IMR-90 (cell line): ENCODE data around the gene ZRANB3. TPM values are rescaled to one million over a fixed set of nuclear protein-coding genes. Genes with fewer than 3 reads are reported as not detected.

Experiments
- ATAC-seq: fragments of 200-7000 bp; cut with Tn5 transposase; 2 replicates; pipeline ENCODE4 v1.9.1; 2020; ENCODE audit warnings: low read depth, mild to moderate bottlenecking, moderate library complexity
- BruUV-seq: library from RNA; stranded (reverse); fragments of 400-500 nt; replicated peaks from 2 replicates; lab custom pipeline; 2021; lab: Mats Ljungman, UMichigan
- CTCF ChIA-PET: fragments of 300-600 bp; formaldehyde crosslinking; extraction: SDS; loops from one replicate; lab custom pipeline; 2021; ENCODE audit warnings: antibody characterized with exemption; lab: Yijun Ruan, JAX
- POLR2A ChIA-PET: fragments of 300-600 bp; sonication (Branson Sonifier 250); formaldehyde crosslinking; loops from one replicate; lab custom pipeline; 2022; ENCODE audit warnings: antibody characterized with exemption; ENCODE audit not compliant: unreplicated experiment; lab: Charles Lee
- DNase-seq: peaks from one replicate; pipeline ENCODE4 v3.0.0; 2013
- H2AFZ ChIP-seq: replicated peaks from 2 replicates; pipeline ENCODE3; 2013; ENCODE audit warnings: low read length, mild to moderate bottlenecking; ENCODE audit not compliant: poor library complexity
- H2AK5ac ChIP-seq: 2 replicates; pipeline ENCODE4 v1.6.1; 2013; ENCODE audit warnings: low read depth, low read length, inconsistent platforms
- H2AK9ac ChIP-seq: replicated peaks from 2 replicates; pipeline ENCODE3; 2013; ENCODE audit warnings: mild to moderate bottlenecking, low read depth, low read length, moderate library complexity; ENCODE audit not compliant: poor library complexity
- H2BK120ac ChIP-seq: 2 replicates; pipeline ENCODE4 v1.6.1; 2013; ENCODE audit warnings: low read depth, low read length, inconsistent platforms
- H2BK15ac ChIP-seq: 3 replicates; pipeline ENCODE4 v1.6.1; 2013; ENCODE audit warnings: low read depth, low read length, inconsistent platforms
- H2BK20ac ChIP-seq: 2 replicates; pipeline ENCODE4 v1.6.1; 2013; ENCODE audit warnings: low read depth, mild to moderate bottlenecking, inconsistent platforms, low read length, moderate library complexity
- H2BK5ac ChIP-seq: 2 replicates; pipeline ENCODE4 v1.6.1; 2013; ENCODE audit warnings: mild to moderate bottlenecking, low read depth, low read length, inconsistent platforms; ENCODE audit not compliant: poor library complexity, severe bottlenecking
- H3K14ac ChIP-seq: replicated peaks from 2 replicates; pipeline ENCODE4 v1.6.1; 2013; ENCODE audit warnings: low read depth, low read length, inconsistent platforms
- H3K18ac ChIP-seq: 2 replicates; pipeline ENCODE4 v1.6.1; 2013; ENCODE audit warnings: low read depth, low read length, control low read depth
- H3K23ac ChIP-seq: 2 replicates; pipeline ENCODE4 v1.6.1; 2013; ENCODE audit warnings: low read depth, low read length, inconsistent platforms
- H3K27ac ChIP-seq: 2 replicates; pipeline ENCODE4 v1.5.1; 2013; ENCODE audit warnings: mild to moderate bottlenecking, control low read depth, low read length; ENCODE audit not compliant: insufficient read depth
- H3K27me3 ChIP-seq: 2 replicates; pipeline ENCODE4 v1.6.1; 2013; ENCODE audit warnings: low read length; ENCODE audit not compliant: control insufficient read depth, insufficient read depth
- H3K36me3 ChIP-seq: 2 replicates; pipeline ENCODE4 v1.6.1; 2013; ENCODE audit warnings: low read length, mixed read lengths; ENCODE audit not compliant: control insufficient read depth, insufficient read depth
- H3K4ac ChIP-seq: 2 replicates; pipeline ENCODE4 v1.6.1; 2013; ENCODE audit warnings: low read depth, low read length, inconsistent platforms
- H3K4me1 ChIP-seq: 2 replicates; pipeline ENCODE4 v1.6.1; 2013; ENCODE audit warnings: low read length, mixed read lengths; ENCODE audit not compliant: control insufficient read depth, insufficient read depth
- H3K4me2 ChIP-seq: 2 replicates; pipeline ENCODE4 v1.6.1; 2013; ENCODE audit warnings: low read depth, mild to moderate bottlenecking, control low read depth, low read length, moderate library complexity
- H3K4me3 ChIP-seq: 2 replicates; pipeline ENCODE4 v1.5.1; 2013; ENCODE audit warnings: low read depth, mild to moderate bottlenecking, control low read depth, low read length, moderate library complexity; ENCODE audit not compliant: insufficient read depth
- H3K56ac ChIP-seq: 2 replicates; pipeline ENCODE4 v1.6.1; 2013; ENCODE audit warnings: low read length, inconsistent platforms; ENCODE audit not compliant: insufficient read depth; ENCODE audit errors: extremely low read depth
- H3K79me1 ChIP-seq, 2 experiments: 2 replicates each; pipeline ENCODE4 v1.6.1; 2013; ENCODE audit warnings: low read length in 2 of 2, inconsistent platforms in 1 of 2, low read depth in 1 of 2
- H3K9ac ChIP-seq: 2 replicates; pipeline ENCODE4 v1.6.1; 2013; ENCODE audit warnings: low read depth, low read length, control low read depth
- H3K9me1 ChIP-seq: 2 replicates; pipeline ENCODE4 v1.6.1; 2013; ENCODE audit warnings: low read length, inconsistent platforms; ENCODE audit not compliant: insufficient read depth
- H3K9me3 ChIP-seq: 2 replicates; pipeline ENCODE4 v1.6.1; 2013; ENCODE audit warnings: low read length; ENCODE audit not compliant: control insufficient read depth, insufficient read depth
- H4K20me1 ChIP-seq: 2 replicates; pipeline ENCODE4 v1.6.1; 2013; ENCODE audit warnings: low read length, inconsistent platforms; ENCODE audit not compliant: insufficient read depth
- H4K5ac ChIP-seq: 2 replicates; pipeline ENCODE4 v1.6.1; 2013; ENCODE audit warnings: mild to moderate bottlenecking, low read depth, low read length, control low read depth
- H4K8ac ChIP-seq, 2 experiments: 2 replicates each; pipeline ENCODE4 v1.6.1; 2013; ENCODE audit warnings: low read depth in 2 of 2, low read length in 2 of 2, control low read depth in 1 of 2, inconsistent platforms in 1 of 2
- H4K91ac ChIP-seq: 2 replicates; pipeline ENCODE4 v1.6.1; 2013; ENCODE audit warnings: low read depth, low read length, inconsistent platforms; ENCODE audit not compliant: insufficient read depth
- CEBPB ChIP-seq: IDR thresholded peaks from 2 replicates; pipeline ENCODE4 v1.6.1; 2012; ENCODE audit warnings: low read depth, low read length, improper control_type of control experiment
- RFX5 ChIP-seq: IDR thresholded peaks from 2 replicates; pipeline ENCODE4 v1.8.0; 2012; ENCODE audit warnings: low read depth, mild to moderate bottlenecking, low read length, moderate library complexity
- WGBS, 2 experiments: methylation state at CpG; one replicate each; pipeline versions ENCODE4 v1.1.5 to v1.1.7; 2013; ENCODE audit warnings: missing lambda C conversion rate in 2 of 2; ENCODE audit not compliant: insufficient read length in 1 of 2; ENCODE audit errors: extremely low coverage in 2 of 2; 5-methylcytosine and 5-hydroxymethylcytosine counted together
- dilution Hi-C: fragments of 300-500 bp; cut with HindIII; formaldehyde crosslinking; loops from one replicate; pipeline ENCODE4 v1.14.3; 2018; ENCODE audit warnings: low sequenced_read_pairs; ENCODE audit not compliant: unreplicated experiment
- in situ Hi-C: fragments of 300-500 bp; cut with MboI; formaldehyde crosslinking; loops from 3 replicates; pipeline ENCODE4 v1.14.3; 2019; ENCODE audit warnings: low sequenced_read_pairs, inconsistent platforms, mixed read lengths
- intact Hi-C: fragments of 100-400 bp; cut with micrococcal nuclease; formaldehyde crosslinking; loops from 2 replicates; pipeline ENCODE4 v1.10.0; 2022
- polyA plus RNA-seq, 3 experiments: library from polyadenylated mRNA; depleted of rRNA; stranded (reverse); fragments of >200 nt; gene quantifications; 2 replicates each; pipeline ENCODE4 v1.2.3, GENCODE V29; 2012; ENCODE audit warnings: low replicate concordance in 1 of 3
- total RNA-seq: library from RNA; depleted of rRNA; stranded (reverse); fragments of >200 nt; gene quantifications from 2 replicates; pipeline ENCODE4 v1.2.3, GENCODE V29; 2012

ZRANB3 gene
- total and polyA plus RNA-seq, 2 of the 4 experiments (the other 2 are of a cell fraction), result 3.4 to 9.3 TPM

DNA sequence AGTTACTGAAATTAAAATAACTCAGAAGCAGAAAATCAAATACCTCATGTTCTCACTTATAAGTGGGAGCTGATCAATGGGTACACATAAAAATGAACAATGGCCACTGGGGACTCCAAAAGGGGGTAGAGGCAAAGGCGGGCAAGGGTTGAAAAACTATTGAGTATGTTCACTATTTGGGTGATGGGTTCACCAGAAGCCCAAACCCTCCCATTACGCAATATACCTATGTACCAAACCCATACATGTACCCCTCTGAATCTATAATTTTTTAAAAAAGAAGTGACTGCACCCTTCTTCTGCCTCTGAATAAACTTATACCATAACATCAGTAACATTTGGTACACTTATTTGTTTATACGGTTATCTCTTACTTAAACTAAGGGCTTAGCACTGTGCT, 119.4 kb downstream of the ZRANB3 start:
- H2AK9ac ChIP-seq, result no peak overlapping the region
- no peak overlapping the region for H2BK5ac ChIP-seq
- no peak overlapping the region for H4K91ac ChIP-seq
- H2AFZ ChIP-seq, result no peak overlapping the region
- no peak overlapping the region for H2BK20ac ChIP-seq
- no peak overlapping the region for H4K8ac ChIP-seq
- H2AK5ac ChIP-seq, result no peak overlapping the region
- H3K9me3 ChIP-seq, result no peaks in the 10 kb centered on the region
- no peak overlapping the region for H3K14ac ChIP-seq
- intact Hi-C loops, result no loop called here
- ChIA-PET CTCF (no interaction called here), POLR2A (no interaction called here)
- no peaks in the 10 kb centered on the region for H3K36me3 ChIP-seq
- H3K9me1 ChIP-seq, result no peaks in the 10 kb centered on the region
- no peak overlapping the region for H3K4me3 ChIP-seq
- DNase-seq, result no peak
- no peak overlapping the region for H3K4me2 ChIP-seq
- BruUV-seq, result no TSS peak
- dilution Hi-C loops, result no loop called here
- in situ Hi-C loops, result no loop called here
- H4K20me1 ChIP-seq, result no peaks in the 10 kb centered on the region
- no CpG with 5 or more reads among the region's 3 CpGs for WGBS, 2 experiments
- H3K23ac ChIP-seq, result no peak overlapping the region
- H3K4ac ChIP-seq, result no peak overlapping the region
- no peak for ATAC-seq
- TF ChIP-seq CEBPB (peak; percentile 79), RFX5 (no peak)
- H3K27me3 ChIP-seq, result no peaks in the 10 kb centered on the region
- H3K18ac ChIP-seq, result no peak overlapping the region
- H3K4me1 ChIP-seq, result no peaks in the 10 kb centered on the region
- H3K79me1 ChIP-seq, result no peaks in the 10 kb centered on the region; a peak in 1 of 4 replicates
- H2BK120ac ChIP-seq, result no peak overlapping the region
- H3K27ac ChIP-seq, result no peak overlapping the region
- no peak overlapping the region for H3K56ac ChIP-seq
- H2BK15ac ChIP-seq, result no peak overlapping the region
- no peak overlapping the region for H4K5ac ChIP-seq
- no peak overlapping the region for H3K9ac ChIP-seq
